Subcutaneous adipose tissue (tissue), 4 donors: ENCODE measurements around the gene SMURF1. TPM values are rescaled to one million over a fixed set of nuclear protein-coding genes. Genes with fewer than 3 reads are reported as not detected.

Experiments
- CTCF ChIP-seq: fragments of 450-650 bp; IDR thresholded peaks from one replicate; pipeline ENCODE4 v1.5.1; 2016; ENCODE audit warnings: low read depth, mild to moderate bottlenecking, control low read depth, antibody characterized with exemption, moderate library complexity
- total RNA-seq, 4 donors: library from RNA; depleted of rRNA; stranded (reverse); fragments of >200 nt; gene quantifications; one replicate each; pipeline ENCODE4 v1.1.0, GENCODE V29; 2016

Gene SMURF1
- total RNA-seq, 4 donors from 2014 or later, result 24.0 to 49.4 (median 25.2) TPM

GRCh38 chr7:99016196-99016595 lies 127.7 kb downstream of the SMURF1 start:
- no peak for TF ChIP-seq CTCF

GRCh38 chr7:99014113-99014985 lies 129.6 kb downstream of the SMURF1 start:
- no peak for TF ChIP-seq CTCF

GRCh38 chr7:99013266-99014112 lies 130.4 kb downstream of the SMURF1 start:
- TF ChIP-seq CTCF, result no peak

- TF ChIP-seq CTCF, result no peak
Observed at GRCh38 chr7:99012722-99013121, 131.2 kb downstream of the SMURF1 start.

- no peak for TF ChIP-seq CTCF
Observed at GRCh38 chr7:99011706-99012404, 132.1 kb downstream of the SMURF1 start.

- no peak for TF ChIP-seq CTCF
Observed at GRCh38 chr7:99011341-99011705, 132.6 kb downstream of the SMURF1 start.
